Neural progenitor cell (in vitro differentiated cells): ENCODE results near the gene NUP58.

Experiments
- CTCF ChIP-seq: fragments of 200-600 bp; sonication (generic); IDR thresholded peaks from 2 replicates; pipeline ENCODE4 v1.5.1; 2017; ENCODE audit warnings: antibody characterized with exemption, mild to moderate bottlenecking
- EZH2 ChIP-seq: fragments of 200-600 bp; sonication (generic); IDR thresholded peaks from 2 replicates; pipeline ENCODE4 v1.6.1; 2017; ENCODE audit warnings: antibody characterized with exemption, mild to moderate bottlenecking, moderate library complexity

- TF ChIP-seq CTCF = no peak
- TF ChIP-seq EZH2 = no peak
Measured at GRCh38 chr13:25380741-25381324, 79.4 kb downstream of the NUP58 start.
